Activated CD8-positive, alpha-beta T cell treated with anti-CD3 and anti-CD28 coated beads, Interleukin-2, amount 10 ng/mL, durations not matched to agents 7 days and 5 days (primary cell): ENCODE measurements around the gene FAM117A. TPM values are rescaled to one million over a fixed set of nuclear protein-coding genes. Genes with fewer than 3 reads are reported as not detected.

ENCODE experiments used
- ATAC-seq: fragments of 150-1000 bp; cut with Tn5 transposase; one replicate; pipeline ENCODE4 v1.10.0; 2021; ENCODE audit warnings: moderate library complexity
- CTCF ChIA-PET: fragments of 350-600 bp; sonication (Branson Sonifier 250); formaldehyde crosslinking; loops from one replicate; lab custom pipeline; 2021; ENCODE audit warnings: antibody characterized with exemption; lab: Charles Lee
- POLR2A ChIA-PET: fragments of 350-600 bp; sonication (Branson Sonifier 250); formaldehyde crosslinking; loops from one replicate; lab custom pipeline; 2021; ENCODE audit warnings: antibody characterized with exemption; lab: Charles Lee
- DNase-seq: peaks from one replicate; pipeline ENCODE4 v3.0.0-alpha.2; 2020
- H3K27ac Mint-ChIP-seq: one replicate; pipeline ENCODE4 v1.8.0; 2021; ENCODE audit warnings: mild to moderate bottlenecking, mixed read lengths
- H3K27me3 Mint-ChIP-seq: one replicate; pipeline ENCODE4 v1.8.0; 2021; ENCODE audit warnings: low read depth, mixed read lengths
- H3K36me3 Mint-ChIP-seq: one replicate; pipeline ENCODE4 v1.8.0; 2021; ENCODE audit warnings: low read depth, mixed read lengths
- H3K4me1 Mint-ChIP-seq: one replicate; pipeline ENCODE4 v1.8.0; 2021; ENCODE audit warnings: low read depth, mixed read lengths
- H3K4me3 Mint-ChIP-seq: one replicate; pipeline ENCODE4 v1.8.0; 2021; ENCODE audit warnings: mild to moderate bottlenecking, mixed read lengths
- H3K9me3 Mint-ChIP-seq: one replicate; pipeline ENCODE4 v1.8.0; 2022; ENCODE audit warnings: mixed read lengths; ENCODE audit not compliant: insufficient read depth
- total RNA-seq, 2 experiments: library from RNA; stranded (reverse); gene quantifications; one replicate each; pipeline ENCODE4 v1.2.3, GENCODE V29; 2021

The FAM117A gene
- total RNA-seq, 2 experiments from 2014 or later = 20.8 to 23.5 TPM

DNA sequence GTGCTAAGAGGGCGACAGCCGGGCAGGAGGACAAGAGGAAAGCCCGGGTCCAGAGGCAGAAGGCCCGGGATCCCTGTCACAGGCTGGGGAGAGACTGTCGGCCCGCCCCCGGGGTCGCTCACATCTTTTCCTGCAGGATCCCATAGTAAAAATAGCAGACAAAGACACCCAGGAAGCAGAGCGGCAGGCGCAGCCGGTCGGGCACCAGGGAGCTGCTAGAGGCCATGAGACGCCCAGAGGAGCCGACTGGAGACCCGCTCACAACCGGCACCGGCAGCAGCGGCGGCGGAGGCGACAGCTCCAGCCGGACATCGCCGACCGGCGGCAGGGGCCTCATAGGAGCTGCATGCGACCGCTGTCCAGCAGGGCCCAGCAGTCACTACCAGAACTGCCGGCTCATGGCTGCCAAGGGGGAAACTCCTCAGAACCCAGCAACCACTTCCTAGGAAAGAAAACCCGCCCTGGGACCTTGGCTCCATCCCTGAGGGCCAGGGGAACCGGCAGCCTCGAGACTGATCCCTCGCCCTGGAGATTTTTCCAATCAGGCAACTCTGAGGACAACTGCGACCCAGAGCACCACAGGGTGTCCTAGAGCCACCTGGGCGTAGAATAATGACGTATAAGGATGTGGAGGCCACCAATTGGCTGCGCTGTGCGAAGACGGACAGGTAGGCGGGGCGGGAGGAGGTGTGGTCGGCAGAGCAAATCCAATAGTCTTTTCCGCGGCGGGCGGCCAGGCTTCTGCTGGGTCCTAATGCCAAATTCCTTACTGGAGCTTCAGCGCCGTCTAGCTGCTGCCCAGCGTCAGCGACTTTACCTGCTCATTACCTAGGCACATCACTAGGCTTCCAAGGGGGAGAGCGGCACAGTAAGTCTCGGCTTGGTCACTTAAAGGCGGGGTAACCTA is 56.1 kb downstream of the FAM117A start, which contains the start of gene SLC35B1:
SLC35B1 (minus strand) TSS at position 357 of the 907 bp plus-strand sequence; CDS start at position 226, 131 bp downstream.
- ChIA-PET POLR2A (interaction anchor here (0.8 to 3.8 kb wide), 17 partner anchors 9 to 140 kb away, joined by 3 to 21 read pairs (median 4); partner anchors contain the start of genes FAM117A and KAT7), CTCF (interaction anchor here (0.7 to 24.7 kb wide), 36 partner anchors 9 to 380 kb away, joined by 3 to 514 read pairs (median 5); partner anchors contain the start of genes FAM117A, KAT7, NXPH3 and PHB1)
- DNase-seq = peak; percentile 99
- Mint-ChIP-seq H3K36me3 (peaks cover 46% of the 10 kb centered on the region), H3K4me1 (peaks cover 42% of the 10 kb centered on the region), H3K27me3 (no peaks in the 10 kb centered on the region), H3K27ac (peak within 1 kb of the TSS; percentile 97), H3K4me3 (peak within 1 kb of the TSS; percentile 94), H3K9me3 (no peaks in the 10 kb centered on the region)
- peak; percentile 99 for ATAC-seq

DNA sequence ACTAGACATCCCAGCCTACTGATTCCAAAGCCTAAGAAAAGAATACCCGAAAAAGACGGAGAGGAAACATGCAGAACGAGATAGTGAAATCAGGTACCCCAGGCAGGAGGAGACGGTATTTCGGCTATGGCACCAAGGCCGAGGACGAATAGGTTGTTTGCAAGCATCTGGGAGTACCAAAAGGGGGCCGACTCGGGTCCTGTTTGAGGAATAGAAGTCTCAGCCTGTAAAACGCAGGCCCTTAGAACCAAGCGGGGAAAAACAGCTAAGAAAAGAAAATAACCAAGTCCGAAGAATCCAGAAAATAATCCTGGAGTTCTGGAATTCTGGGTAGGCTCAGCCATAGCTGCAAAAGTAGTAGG is 56.7 kb downstream of the FAM117A start:
- Mint-ChIP-seq H3K27ac (peak overlapping the region; percentile 97), H3K36me3 (peaks cover 48% of the 10 kb centered on the region), H3K4me3 (peak overlapping the region; percentile 94), H3K4me1 (peaks cover 42% of the 10 kb centered on the region), H3K9me3 (no peaks in the 10 kb centered on the region), H3K27me3 (no peaks in the 10 kb centered on the region)
- CTCF ChIA-PET = interaction anchor here (1.0 to 24.7 kb wide), 19 partner anchors 11 to 291 kb away, joined by 3 to 514 read pairs (median 10); partner anchors contain the start of genes FAM117A, KAT7 and NXPH3
- no peak for ATAC-seq
- POLR2A ChIA-PET = interaction anchor here (0.8 to 3.8 kb wide), 13 partner anchors 9 to 139 kb away, joined by 3 to 21 read pairs (median 5); partner anchors contain the start of genes FAM117A and KAT7
- DNase-seq = peak; percentile 58

DNA sequence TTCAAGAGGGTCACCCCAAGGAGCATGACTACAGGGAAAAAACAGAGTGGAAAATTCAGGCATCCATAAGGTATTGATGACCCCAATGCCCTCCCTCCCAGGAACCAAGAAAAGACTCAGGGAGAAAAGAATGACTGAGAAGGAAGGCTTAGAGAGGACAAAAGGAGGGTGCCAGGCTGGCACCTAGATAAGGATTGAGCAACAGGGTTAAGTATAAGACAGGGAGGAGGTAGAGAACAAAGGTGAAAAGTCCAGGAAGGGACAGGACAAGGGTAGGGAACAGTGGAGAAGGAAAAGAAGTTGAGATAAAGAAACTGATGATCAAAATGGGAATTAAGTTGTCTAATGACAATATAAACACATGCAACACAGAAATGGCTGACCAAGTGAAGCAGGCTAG is 58.7 kb downstream of the FAM117A start:
- no peak overlapping the region for H3K27ac Mint-ChIP-seq
- no peak overlapping the region for H3K4me3 Mint-ChIP-seq
- H3K27me3 Mint-ChIP-seq = no peaks in the 10 kb centered on the region
- DNase-seq (no peak), ATAC-seq (no peak)
- H3K4me1 Mint-ChIP-seq = peaks cover 42% of the 10 kb centered on the region
- peaks cover 52% of the 10 kb centered on the region for H3K36me3 Mint-ChIP-seq
- ChIA-PET POLR2A (no interaction called here), CTCF (interaction anchor here (1.2 to 24.7 kb wide), 7 partner anchors 9 to 149 kb away, joined by 4 to 514 read pairs (median 38); partner anchors contain the start of genes KAT7 and NXPH3)
- no peaks in the 10 kb centered on the region for H3K9me3 Mint-ChIP-seq

DNA sequence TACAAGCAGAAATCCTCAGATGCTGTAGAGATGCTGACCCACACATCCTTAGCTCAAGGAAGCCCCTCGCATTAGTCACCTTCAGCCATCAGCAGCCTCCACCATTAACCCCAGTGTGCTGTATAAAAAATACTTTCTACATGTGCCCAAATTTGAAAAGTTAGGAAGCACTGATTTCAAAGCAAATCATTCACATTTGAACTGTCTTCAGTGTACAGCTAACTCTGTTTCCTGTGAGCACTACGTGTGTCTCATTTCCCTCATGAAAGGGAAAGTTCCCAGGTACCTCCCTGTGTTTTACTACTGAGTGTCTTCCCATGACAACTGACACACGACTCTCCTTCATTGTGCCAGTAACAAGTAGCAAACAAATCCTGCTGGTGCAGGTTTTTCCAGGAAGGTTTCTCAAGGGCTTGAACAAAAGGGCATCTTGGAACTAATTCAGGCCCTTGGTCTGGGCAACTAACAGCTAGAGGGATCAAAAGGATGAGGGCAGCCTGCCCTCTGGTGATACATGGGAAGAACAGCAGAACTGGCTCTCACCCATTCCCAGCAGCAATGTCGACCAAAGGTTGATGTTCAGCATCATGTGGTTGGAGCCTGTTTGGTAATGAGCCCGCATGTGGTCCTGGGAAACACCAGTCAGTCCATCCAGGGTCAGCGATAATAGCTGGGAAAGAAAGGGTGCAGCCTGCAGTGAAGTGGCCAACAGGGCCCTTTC is 60.2 kb downstream of the FAM117A start:
- ATAC-seq (no peak), DNase-seq (peak; percentile 40)
- no peaks in the 10 kb centered on the region for H3K27me3 Mint-ChIP-seq
- H3K4me3 Mint-ChIP-seq = no peak overlapping the region
- no peaks in the 10 kb centered on the region for H3K9me3 Mint-ChIP-seq
- peak overlapping the region; percentile 50 for H3K27ac Mint-ChIP-seq
- H3K4me1 Mint-ChIP-seq = peaks cover 33% of the 10 kb centered on the region
- peaks cover 61% of the 10 kb centered on the region for H3K36me3 Mint-ChIP-seq
- POLR2A ChIA-PET = interaction anchor here (0.7 to 1.2 kb wide), 3 partner anchors 26 to 136 kb away, joined by 3 read pairs; partner anchors contain the start of gene SPOP
- CTCF ChIA-PET = interaction anchor here (0.6 to 24.7 kb wide), 11 partner anchors 7 to 249 kb away, joined by 3 to 514 read pairs (median 4); partner anchors contain the start of gene NXPH3

DNA sequence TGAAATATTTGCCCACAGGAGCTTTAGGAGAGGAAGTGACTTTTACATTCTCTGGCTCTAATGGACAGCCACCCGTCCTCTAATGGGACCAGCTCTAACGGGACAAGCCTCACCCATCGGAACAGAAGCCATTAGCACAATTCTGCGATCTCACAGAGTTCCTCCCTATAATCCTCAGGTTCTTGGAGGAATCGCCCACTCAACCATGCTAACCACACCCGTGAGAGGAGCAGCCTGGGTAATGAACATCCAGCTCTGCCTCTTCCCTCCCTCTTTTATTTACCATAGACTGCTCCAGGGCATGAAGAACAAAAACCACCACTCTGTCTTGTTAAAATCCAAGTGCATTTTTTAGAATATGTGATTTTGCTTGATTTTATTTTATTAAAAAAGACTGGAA is 63.0 kb downstream of the FAM117A start:
- Mint-ChIP-seq H3K36me3 (peaks cover 55% of the 10 kb centered on the region), H3K9me3 (no peaks in the 10 kb centered on the region), H3K4me3 (no peak overlapping the region), H3K4me1 (peaks cover 32% of the 10 kb centered on the region), H3K27me3 (no peaks in the 10 kb centered on the region), H3K27ac (peak overlapping the region; percentile 37)
- no peak for DNase-seq
- CTCF ChIA-PET = interaction anchor here (1.7 to 24.7 kb wide), 4 partner anchors 12 to 144 kb away, joined by 6 to 514 read pairs (median 35); partner anchors contain the start of gene NXPH3
- POLR2A ChIA-PET = interaction anchor here (1.4 kb wide), 1 partner anchor 129 kb away, joined by 3 read pairs; no protein-coding TSS in a partner anchor
- ATAC-seq = no peak

DNA sequence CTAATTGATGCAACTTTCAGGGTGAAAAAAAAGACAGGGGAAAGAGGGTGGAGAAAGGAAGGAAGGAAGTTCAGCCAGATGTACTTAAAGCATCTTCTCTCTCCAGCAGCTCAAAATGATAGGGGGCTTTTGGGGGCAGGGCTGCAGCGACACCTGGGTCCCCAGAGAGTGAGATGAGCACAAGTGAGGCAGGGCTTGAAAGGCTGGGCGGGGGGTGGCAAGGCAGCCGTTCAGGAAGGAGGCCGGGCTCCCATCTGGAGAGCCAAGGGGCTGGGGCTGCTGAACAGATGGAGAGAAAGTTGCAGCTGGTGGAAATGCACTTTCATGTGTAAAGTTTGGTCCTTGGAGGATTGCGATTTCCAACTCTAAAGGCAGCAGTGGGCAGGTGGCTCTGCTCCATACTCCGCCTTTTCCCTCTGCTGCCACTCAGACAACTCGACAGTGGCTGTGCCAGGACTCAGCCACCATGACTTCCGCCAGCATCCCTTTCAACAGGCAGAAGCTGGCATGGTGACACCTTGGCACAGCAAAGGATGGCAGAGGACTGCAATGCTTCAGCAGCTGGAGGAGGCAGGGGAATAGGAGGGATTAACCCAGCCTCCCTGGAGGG is 63.9 kb downstream of the FAM117A start:
- Mint-ChIP-seq H3K4me3 (no peak overlapping the region), H3K9me3 (no peaks in the 10 kb centered on the region), H3K27ac (peak overlapping the region; percentile 40), H3K36me3 (peaks cover 48% of the 10 kb centered on the region), H3K27me3 (no peaks in the 10 kb centered on the region), H3K4me1 (peaks cover 35% of the 10 kb centered on the region)
- DNase-seq (no peak), ATAC-seq (no peak)
- POLR2A ChIA-PET = interaction anchor here (1.0 to 1.4 kb wide), 2 partner anchors 22 to 128 kb away, joined by 3 to 4 read pairs; partner anchors contain the start of gene SPOP
- CTCF ChIA-PET = interaction anchor here (1.4 to 24.7 kb wide), 6 partner anchors 11 to 298 kb away, joined by 3 to 514 read pairs (median 6); partner anchors contain the start of genes KAT7 and NXPH3

DNA sequence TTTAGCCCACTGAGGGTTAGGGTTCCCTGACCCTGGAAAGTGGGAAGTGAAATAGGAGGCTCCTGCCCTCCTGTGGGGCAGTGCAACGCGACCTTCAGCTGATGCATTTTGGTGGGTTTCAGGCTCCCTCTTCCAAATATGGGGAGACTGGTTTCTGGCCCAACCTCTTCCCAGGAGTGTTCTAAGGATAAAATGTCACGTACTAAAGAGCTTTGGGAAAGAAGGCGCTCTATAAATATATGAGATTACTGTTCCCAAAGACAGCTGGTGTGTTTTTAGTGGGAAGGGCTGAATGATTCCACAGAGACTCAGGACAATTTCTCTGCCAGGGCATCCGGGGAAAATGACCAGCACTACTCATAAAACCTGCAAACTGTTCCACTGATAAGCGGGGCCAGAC is 65.9 kb downstream of the FAM117A start:
- ChIA-PET CTCF (interaction anchor here (1.2 to 24.7 kb wide), 8 partner anchors 9 to 141 kb away, joined by 3 to 514 read pairs (median 39); partner anchors contain the start of genes NXPH3, SLC35B1 and SPOP), POLR2A (interaction anchor here (0.6 to 2.5 kb wide), 4 partner anchors 9 to 95 kb away, joined by 3 to 8 read pairs (median 4); partner anchors contain the start of genes KAT7 and SLC35B1)

DNA sequence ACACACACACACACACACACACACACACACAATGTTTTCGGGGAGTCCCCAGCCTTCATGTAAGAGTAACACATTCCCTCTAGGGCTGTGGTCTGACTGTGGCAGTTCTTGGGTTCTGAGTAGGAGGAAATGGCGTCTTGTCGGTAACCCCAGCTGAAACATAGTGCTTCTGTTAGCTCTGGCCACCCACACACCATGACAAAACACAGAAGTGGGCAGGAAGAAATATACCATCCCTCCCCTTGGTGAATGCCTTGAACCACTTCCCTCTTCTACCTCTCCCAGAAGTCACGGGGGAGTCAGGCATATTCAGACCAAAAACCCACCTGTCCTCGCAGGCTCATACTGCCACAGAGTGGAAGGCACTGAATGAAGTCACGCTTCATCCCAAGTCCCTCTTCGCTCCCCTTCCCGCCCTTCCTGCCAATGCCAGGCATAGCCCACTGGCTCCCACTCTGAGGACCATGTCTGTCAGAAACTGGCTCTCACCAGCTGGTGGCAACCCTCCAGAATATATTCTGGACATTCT is 67.6 kb downstream of the FAM117A start:
- Mint-ChIP-seq H3K4me3 (peak overlapping the region; percentile 30), H3K27ac (peak overlapping the region; percentile 81), H3K9me3 (no peaks in the 10 kb centered on the region), H3K4me1 (peaks cover 38% of the 10 kb centered on the region), H3K36me3 (peaks cover 23% of the 10 kb centered on the region), H3K27me3 (no peaks in the 10 kb centered on the region)
- ATAC-seq = peak; percentile 91
- POLR2A ChIA-PET = interaction anchor here (1.0 to 2.8 kb wide), 9 partner anchors 10 to 129 kb away, joined by 3 to 16 read pairs (median 3); partner anchors contain the start of genes KAT7, SLC35B1 and SPOP
- peak; percentile 86 for DNase-seq
- CTCF ChIA-PET = interaction anchor here (0.6 to 24.7 kb wide), 49 partner anchors 9 to 405 kb away, joined by 3 to 514 read pairs (median 4); partner anchors contain the start of genes FAM117A, KAT7, NXPH3 and PHB1

More for the DNA sequence above, 65.9 kb downstream of the FAM117A start:
- ATAC-seq = no peak
- Mint-ChIP-seq H3K4me3 (no peak overlapping the region), H3K9me3 (no peaks in the 10 kb centered on the region), H3K36me3 (peaks cover 31% of the 10 kb centered on the region), H3K27ac (no peak overlapping the region), H3K4me1 (peaks cover 31% of the 10 kb centered on the region), H3K27me3 (no peaks in the 10 kb centered on the region)
- DNase-seq = no peak

DNA sequence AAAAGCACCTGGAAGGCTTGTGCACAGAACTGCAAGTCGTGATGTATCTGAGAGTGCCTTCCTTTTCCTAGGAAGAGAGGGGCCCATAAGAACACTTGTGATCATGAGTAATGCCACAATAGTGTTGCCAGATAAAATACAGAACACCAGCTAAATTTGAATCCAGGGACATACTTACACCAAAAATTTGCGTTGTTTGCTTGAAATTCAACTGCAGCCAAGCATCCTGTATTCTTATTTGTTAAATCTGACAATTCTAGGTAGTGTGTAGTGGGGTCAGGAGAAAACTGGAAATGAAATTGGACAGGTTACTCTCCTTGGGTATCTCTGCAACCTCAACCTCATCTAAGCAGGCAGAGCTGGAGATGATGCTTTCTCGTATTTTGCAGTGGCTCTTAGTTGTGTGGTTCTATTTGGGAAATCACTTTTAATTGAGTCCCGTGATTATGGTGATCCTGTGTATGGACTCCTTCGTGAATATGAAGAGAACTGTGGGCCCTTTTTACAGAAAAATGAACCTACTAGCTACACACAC is 68.2 kb downstream of the FAM117A start:
- H3K27me3 Mint-ChIP-seq = no peaks in the 10 kb centered on the region
- POLR2A ChIA-PET = interaction anchor here (1.0 to 2.8 kb wide), 8 partner anchors 12 to 128 kb away, joined by 3 to 16 read pairs (median 4); partner anchors contain the start of genes KAT7, SLC35B1 and SPOP
- DNase-seq (no peak), ATAC-seq (peak; percentile 54)
- peak overlapping the region; percentile 81 for H3K27ac Mint-ChIP-seq
- peaks cover 40% of the 10 kb centered on the region for H3K4me1 Mint-ChIP-seq
- H3K4me3 Mint-ChIP-seq = peak overlapping the region; percentile 30
- H3K36me3 Mint-ChIP-seq = peaks cover 17% of the 10 kb centered on the region
- no peaks in the 10 kb centered on the region for H3K9me3 Mint-ChIP-seq
- CTCF ChIA-PET = interaction anchor here (0.6 to 24.7 kb wide), 48 partner anchors 9 to 405 kb away, joined by 3 to 514 read pairs (median 4); partner anchors contain the start of genes FAM117A, KAT7, NXPH3 and PHB1
